ENCODE data around the gene ELK3.

Gene ELK3

GRCh38 chr12:96246926-96247505 is 52.8 kb downstream of the ELK3 start:
- no peaks in the 10 kb centered on the region for H3K9me3 ChIP-seq (ENCODE audit: insufficient read depth, low read length)
- no peak overlapping the region for H3K9ac ChIP-seq (ENCODE audit: low read length)
- H3K4me3 ChIP-seq (ENCODE audit: insufficient read depth, low read length, poor library complexity, severe bottlenecking) = no peak overlapping the region
- H3K79me2 ChIP-seq (ENCODE audit: insufficient read depth, low read length) = no peaks in the 10 kb centered on the region
- H2AFZ ChIP-seq (ENCODE audit: low read depth, low read length, severe bottlenecking) = no peak overlapping the region
- TF ChIP-seq CTCF (IDR thresholded peaks at IDR 0.05; ENCODE audit: insufficient read depth, low read length, poor library complexity, severe bottlenecking) (no peak), EZH2phosphoT487 (conservative IDR thresholded peaks at IDR 0.05; ENCODE audit: low read length) (no peak)
- no peaks in the 10 kb centered on the region for H3K9me2 ChIP-seq (replicated peaks; ENCODE audit: insufficient read depth, low read length)
- no peak overlapping the region for H3K27ac ChIP-seq (ENCODE audit: low read depth, low read length)
- H3K36me3 ChIP-seq (ENCODE audit: low read length) = no peaks in the 10 kb centered on the region
- H3F3A ChIP-seq (ENCODE audit: insufficient read depth) = no peaks in the 10 kb centered on the region
- no peaks in the 10 kb centered on the region for H4K20me1 ChIP-seq (ENCODE audit: low read depth, low read length)
- H3K4me2 ChIP-seq (ENCODE audit: low read depth, low read length, poor library complexity, severe bottlenecking) = no peak overlapping the region
- H3K27me3 ChIP-seq (ENCODE audit: low read length) = no peaks in the 10 kb centered on the region

- H3K27me3 ChIP-seq (ENCODE audit: low read length) = no peaks in the 10 kb centered on the region
- H3K9me2 ChIP-seq (replicated peaks; ENCODE audit: insufficient read depth, low read length) = no peaks in the 10 kb centered on the region
- no peak overlapping the region for H3K27ac ChIP-seq (ENCODE audit: low read depth, low read length)
- H3K36me3 ChIP-seq (ENCODE audit: low read length) = no peaks in the 10 kb centered on the region
- no peaks in the 10 kb centered on the region for H3K79me2 ChIP-seq (ENCODE audit: insufficient read depth, low read length)
- H3K4me2 ChIP-seq (ENCODE audit: low read depth, low read length, poor library complexity, severe bottlenecking) = no peak overlapping the region
- no peak overlapping the region for H3K4me3 ChIP-seq (ENCODE audit: insufficient read depth, low read length, poor library complexity, severe bottlenecking)
- H3K9ac ChIP-seq (ENCODE audit: low read length) = no peak overlapping the region
- H2AFZ ChIP-seq (ENCODE audit: low read depth, low read length, severe bottlenecking) = no peak overlapping the region
- no peaks in the 10 kb centered on the region for H3K9me3 ChIP-seq (ENCODE audit: insufficient read depth, low read length)
- no peaks in the 10 kb centered on the region for H3F3A ChIP-seq (ENCODE audit: insufficient read depth)
- TF ChIP-seq EZH2phosphoT487 (conservative IDR thresholded peaks at IDR 0.05; ENCODE audit: low read length) (no peak), CTCF (IDR thresholded peaks at IDR 0.05; ENCODE audit: insufficient read depth, low read length, poor library complexity, severe bottlenecking) (no peak)
- H4K20me1 ChIP-seq (ENCODE audit: low read depth, low read length) = no peaks in the 10 kb centered on the region
Observed at GRCh38 chr12:96247563-96247962, 53.4 kb downstream of the ELK3 start.

GRCh38 chr12:96248136-96248931 is 54.2 kb downstream of the ELK3 start:
- no peak overlapping the region for H3K4me2 ChIP-seq (ENCODE audit: low read depth, low read length, poor library complexity, severe bottlenecking)
- H3K27me3 ChIP-seq (ENCODE audit: low read length) = no peaks in the 10 kb centered on the region
- no peak overlapping the region for H3K27ac ChIP-seq (ENCODE audit: low read depth, low read length)
- no peaks in the 10 kb centered on the region for H3K79me2 ChIP-seq (ENCODE audit: insufficient read depth, low read length)
- H3K9me3 ChIP-seq (ENCODE audit: insufficient read depth, low read length) = no peaks in the 10 kb centered on the region
- no peaks in the 10 kb centered on the region for H3K36me3 ChIP-seq (ENCODE audit: low read length)
- H3K4me3 ChIP-seq (ENCODE audit: insufficient read depth, low read length, poor library complexity, severe bottlenecking) = no peak overlapping the region
- no peaks in the 10 kb centered on the region for H3K9me2 ChIP-seq (replicated peaks; ENCODE audit: insufficient read depth, low read length)
- H3K9ac ChIP-seq (ENCODE audit: low read length) = no peak overlapping the region
- TF ChIP-seq EZH2phosphoT487 (conservative IDR thresholded peaks at IDR 0.05; ENCODE audit: low read length) = no peak
- TF ChIP-seq CTCF (IDR thresholded peaks at IDR 0.05; ENCODE audit: insufficient read depth, low read length, poor library complexity, severe bottlenecking) = no peak
- H4K20me1 ChIP-seq (ENCODE audit: low read depth, low read length) = no peaks in the 10 kb centered on the region
- H3F3A ChIP-seq (ENCODE audit: insufficient read depth) = no peaks in the 10 kb centered on the region
- H2AFZ ChIP-seq (ENCODE audit: low read depth, low read length, severe bottlenecking) = no peak overlapping the region
